Dermis blood vessel endothelial cell (primary cell): ENCODE measurements around the gene MUC12. TPM values are rescaled to one million over a fixed set of nuclear protein-coding genes. Genes with fewer than 3 reads are reported as not detected.

ENCODE experiments used
- DNase-seq: peaks from one replicate; pipeline ENCODE4 v3.0.0; 2010
- total RNA-seq: library from RNA; depleted of rRNA; stranded (reverse); fragments of >200 nt; gene quantifications from 2 replicates; pipeline ENCODE4 v1.2.3, GENCODE V29; 2014

The MUC12 gene
- total RNA-seq, 1 donor from 2014 or later = not detected

DNA sequence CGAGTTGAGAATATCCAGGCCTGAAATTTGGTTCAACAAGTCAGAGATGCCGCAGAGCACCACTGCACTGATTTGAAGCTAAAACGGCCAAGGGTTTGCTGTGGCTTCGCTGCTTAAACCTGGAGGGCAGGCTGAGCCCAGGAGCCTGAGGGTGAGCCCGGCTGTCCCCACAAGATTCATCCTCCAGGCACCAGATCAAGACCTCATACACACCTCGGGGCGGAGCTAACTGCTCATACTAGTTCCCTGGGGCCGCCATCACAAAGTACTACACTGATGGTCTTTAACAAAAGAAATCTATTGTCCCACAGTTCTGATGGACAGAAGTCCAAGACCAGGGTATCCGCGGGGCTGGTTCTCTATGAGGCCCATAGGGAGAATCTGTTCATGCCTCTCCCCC is 99.0 kb downstream of the MUC12 start:
- DNase-seq = no peak

Other genes with a start within 250 kb of the MUC12 start
- not detected in 2 replicates for gene EPO, start 249.1 kb upstream of the MUC12 start, total RNA-seq
- gene ZAN, start 236.0 kb upstream of the MUC12 start, total RNA-seq = not detected in 2 replicates
- gene EPHB4, start 142.0 kb upstream of the MUC12 start, total RNA-seq = 415 and 590 TPM in 2 replicates
- gene SLC12A9, start 116.9 kb upstream of the MUC12 start, total RNA-seq = 37.1 and 39.9 TPM in 2 replicates
- gene TRIP6, start 102.2 kb upstream of the MUC12 start, total RNA-seq = 43.6 and 61.4 TPM in 2 replicates
- 43.9 and 53.9 TPM in 2 replicates for gene SRRT, start 94.5 kb upstream of the MUC12 start, total RNA-seq
- gene UFSP1, start 79.8 kb upstream of the MUC12 start, total RNA-seq = 2.2 and 2.9 TPM in 2 replicates
- 1.2 and 4.9 TPM in 2 replicates for gene ACHE, start 73.7 kb upstream of the MUC12 start, total RNA-seq
- 0.19 TPM in 1 of 2 replicates, not detected in the other for gene MUC3A, start 20.0 kb upstream of the MUC12 start, total RNA-seq
- gene MUC17, start 50.5 kb downstream of the MUC12 start, total RNA-seq = not detected in 2 replicates
- 19.6 and 28.0 TPM in 2 replicates for gene TRIM56, start 115.9 kb downstream of the MUC12 start, total RNA-seq
- gene SERPINE1, start 157.5 kb downstream of the MUC12 start, total RNA-seq = 289 and 399 TPM in 2 replicates
- 115 and 144 TPM in 2 replicates for gene AP1S1, start 184.9 kb downstream of the MUC12 start, total RNA-seq
- gene VGF, start 196.0 kb downstream of the MUC12 start, total RNA-seq = not detected in 2 replicates
- not detected in 2 replicates for gene NAT16, start 210.7 kb downstream of the MUC12 start, total RNA-seq
- not detected in 2 replicates for gene MOGAT3, start 231.5 kb downstream of the MUC12 start, total RNA-seq
- 54.1 and 104 TPM in 2 replicates for gene PLOD3, start 248.0 kb downstream of the MUC12 start, total RNA-seq
- 70.9 and 122 TPM in 2 replicates for gene ZNHIT1, start 248.6 kb downstream of the MUC12 start, total RNA-seq